Nasal cavity respiratory epithelium epithelial cell of viscerocranial mucosa (primary cell): ENCODE measurements around the gene LY6G6F. TPM values are rescaled to one million over a fixed set of nuclear protein-coding genes. Genes with fewer than 3 reads are reported as not detected.

ENCODE experiments used
- total RNA-seq: library from RNA; depleted of rRNA; stranded (reverse); fragments of >200 nt; gene quantifications from 2 replicates; pipeline ENCODE4 v1.2.3, GENCODE V29; 2014

Gene LY6G6F
- total RNA-seq, 1 donor from 2014 or later: not detected

Other genes with a start within 250 kb of the LY6G6F start
- 3.7 and 5.8 TPM in 2 replicates for gene MICB, start 208.7 kb upstream of the LY6G6F start, total RNA-seq
- gene MCCD1, start 177.9 kb upstream of the LY6G6F start, total RNA-seq: not detected in 2 replicates
- 205 and 333 TPM in 2 replicates for gene DDX39B, start 164.9 kb upstream of the LY6G6F start, total RNA-seq
- 0.28 and 0.34 TPM in 2 replicates for gene ATP6V1G2, start 160.3 kb upstream of the LY6G6F start, total RNA-seq
- gene NFKBIL1, start 159.3 kb upstream of the LY6G6F start, total RNA-seq: 25.8 and 52.3 TPM in 2 replicates
- gene LTA, start 134.6 kb upstream of the LY6G6F start, total RNA-seq: not detected in 2 replicates
- under 0.01 and 0.07 TPM in 2 replicates for gene TNF, start 131.3 kb upstream of the LY6G6F start, total RNA-seq
- not detected in 2 replicates for gene LTB, start 124.4 kb upstream of the LY6G6F start, total RNA-seq
- not detected in 2 replicates for gene LST1, start 120.6 kb upstream of the LY6G6F start, total RNA-seq
- not detected in 2 replicates for gene NCR3, start 113.9 kb upstream of the LY6G6F start, total RNA-seq
- not detected in 2 replicates for gene AIF1, start 91.6 kb upstream of the LY6G6F start, total RNA-seq
- 32.1 and 73.3 TPM in 2 replicates for gene PRRC2A, start 86.2 kb upstream of the LY6G6F start, total RNA-seq
- gene BAG6, start 54.2 kb upstream of the LY6G6F start, total RNA-seq: 120 and 174 TPM in 2 replicates
- 0.28 and 0.34 TPM in 2 replicates for gene APOM, start 51.0 kb upstream of the LY6G6F start, total RNA-seq
- 24.7 and 37.6 TPM in 2 replicates for gene C6orf47, start 46.1 kb upstream of the LY6G6F start, total RNA-seq
- gene GPANK1, start 41.9 kb upstream of the LY6G6F start, total RNA-seq: 9.4 and 20.2 TPM in 2 replicates
- gene CSNK2B, start 40.8 kb upstream of the LY6G6F start, total RNA-seq: 48.2 and 76.9 TPM in 2 replicates
- 0.68 and 3.3 TPM in 2 replicates for gene LY6G5B, start 36.9 kb upstream of the LY6G6F start, total RNA-seq
- gene LY6G5C, start 25.8 kb upstream of the LY6G6F start, total RNA-seq: 0.07 TPM in 1 of 2 replicates, not detected in the other
- gene ABHD16A, start 3.5 kb upstream of the LY6G6F start, total RNA-seq: 30.8 and 46.5 TPM in 2 replicates
- gene LY6G6D, start 8.5 kb downstream of the LY6G6F start, total RNA-seq: not detected in 2 replicates
- gene LY6G6C, start 14.9 kb downstream of the LY6G6F start, total RNA-seq: under 0.01 TPM in 1 of 2 replicates, not detected in the other
- not detected in 2 replicates for gene MPIG6B, start 16.5 kb downstream of the LY6G6F start, total RNA-seq
- gene DDAH2, start 22.4 kb downstream of the LY6G6F start, total RNA-seq: 16.2 and 19.8 TPM in 2 replicates
- 269 and 558 TPM in 2 replicates for gene CLIC1, start 29.7 kb downstream of the LY6G6F start, total RNA-seq
- 3.4 and 3.5 TPM in 2 replicates for gene MSH5, start 33.1 kb downstream of the LY6G6F start, total RNA-seq
- gene SAPCD1, start 55.8 kb downstream of the LY6G6F start, total RNA-seq: 0.57 TPM in 1 of 2 replicates, not detected in the other
- 0.34 and 1.00 TPM in 2 replicates for gene VWA7, start 70.5 kb downstream of the LY6G6F start, total RNA-seq
- 61.2 and 98.7 TPM in 2 replicates for gene VARS1, start 88.9 kb downstream of the LY6G6F start, total RNA-seq
- gene LSM2, start 100.1 kb downstream of the LY6G6F start, total RNA-seq: 14.4 and 35.5 TPM in 2 replicates
- gene HSPA1L, start 108.4 kb downstream of the LY6G6F start, total RNA-seq: 1.0 and 1.1 TPM in 2 replicates
- 29.7 and 211 TPM in 2 replicates for gene HSPA1A, start 108.7 kb downstream of the LY6G6F start, total RNA-seq
- 81.7 and 305 TPM in 2 replicates for gene HSPA1B, start 120.9 kb downstream of the LY6G6F start, total RNA-seq
- 64.1 and 103 TPM in 2 replicates for gene NEU1, start 156.0 kb downstream of the LY6G6F start, total RNA-seq
- gene SLC44A4, start 172.1 kb downstream of the LY6G6F start, total RNA-seq: 2.1 and 3.1 TPM in 2 replicates
- gene EHMT2, start 190.8 kb downstream of the LY6G6F start, total RNA-seq: 13.7 and 47.4 TPM in 2 replicates
- gene ZBTB12, start 195.2 kb downstream of the LY6G6F start, total RNA-seq: 1.4 and 4.1 TPM in 2 replicates
- gene C2, start 220.9 kb downstream of the LY6G6F start, total RNA-seq: 0.71 and 1.0 TPM in 2 replicates
- gene CFB, start 239.2 kb downstream of the LY6G6F start, total RNA-seq: 1.7 and 11.2 TPM in 2 replicates